ENCODE results near the gene LCN9. TPM values are rescaled to one million over a fixed set of nuclear protein-coding genes. Genes with fewer than 3 reads are reported as not detected.

LCN9 gene
- total RNA-seq, 1 donor from 2014 or later: 2.4 TPM

DNA sequence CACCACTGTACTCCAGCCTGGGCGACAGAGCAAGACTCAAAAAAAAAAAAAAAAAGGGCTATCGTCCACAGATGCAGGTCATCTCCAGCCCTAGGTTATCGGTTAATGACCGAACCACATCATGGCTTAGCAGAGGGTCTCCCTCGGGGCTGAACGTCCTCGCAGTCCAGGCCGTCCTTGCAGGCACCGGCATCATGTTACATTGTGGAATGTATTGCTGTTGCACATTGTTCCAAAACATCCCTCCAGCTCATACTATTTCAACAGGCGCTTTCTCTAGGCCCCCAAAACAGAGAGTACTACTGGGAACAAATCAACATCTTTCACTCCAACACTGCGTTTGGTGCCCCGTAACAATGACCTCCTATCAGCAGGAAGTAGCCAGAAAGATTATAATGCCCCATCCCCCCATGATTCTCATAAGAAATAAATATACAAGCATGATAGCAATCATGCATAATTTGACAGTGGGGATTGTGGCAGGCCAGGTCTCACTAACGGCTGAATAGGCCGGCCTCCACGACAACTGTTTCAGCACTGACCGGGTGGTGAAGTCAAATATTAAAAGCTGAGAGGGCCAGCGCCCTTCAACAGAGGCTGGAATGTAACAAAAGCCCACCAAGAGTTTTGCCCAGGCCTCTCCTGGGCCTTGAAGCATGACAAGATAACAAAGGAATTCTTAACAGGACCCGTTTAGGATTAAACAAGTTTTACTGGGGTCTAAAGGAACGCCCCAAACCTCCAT lies 1.1 kb upstream of the LCN9 start:
- H3K9ac ChIP-seq: no peak overlapping the region
- no peaks in the 10 kb centered on the region for H4K20me1 ChIP-seq (ENCODE audit: low read depth)
- no peak overlapping the region for H3K4me3 ChIP-seq
- peaks cover 17% of the 10 kb centered on the region for H3K27me3 Mint-ChIP-seq (ENCODE audit: insufficient read depth, low read depth)
- H3K27ac Mint-ChIP-seq: peak overlapping the region; percentile 99
- H3K4me3 Mint-ChIP-seq: peak overlapping the region; percentile 20
- no peaks in the 10 kb centered on the region for H3K9me3 ChIP-seq (ENCODE audit: low read depth)
- no peak overlapping the region for H2AFZ ChIP-seq (replicated peaks)
- no peak overlapping the region for H3K4me2 ChIP-seq
- peaks cover 3% of the 10 kb centered on the region for H3K9me3 Mint-ChIP-seq
- H3K36me3 Mint-ChIP-seq: no peaks in the 10 kb centered on the region
- no peaks in the 10 kb centered on the region for H3K27me3 ChIP-seq
- H3K27ac ChIP-seq: peak overlapping the region; percentile 14
- peaks cover 6% of the 10 kb centered on the region for H3F3A ChIP-seq (ENCODE audit: low read depth)
- H3K4me1 ChIP-seq: peaks cover 13% of the 10 kb centered on the region
- H3K4me1 Mint-ChIP-seq: peaks cover 30% of the 10 kb centered on the region
- no peaks in the 10 kb centered on the region for H3K36me3 ChIP-seq
- TF ChIP-seq EZH2phosphoT487 (IDR thresholded peaks at IDR 0.05): no peak
- TF ChIP-seq, protein P1, sequence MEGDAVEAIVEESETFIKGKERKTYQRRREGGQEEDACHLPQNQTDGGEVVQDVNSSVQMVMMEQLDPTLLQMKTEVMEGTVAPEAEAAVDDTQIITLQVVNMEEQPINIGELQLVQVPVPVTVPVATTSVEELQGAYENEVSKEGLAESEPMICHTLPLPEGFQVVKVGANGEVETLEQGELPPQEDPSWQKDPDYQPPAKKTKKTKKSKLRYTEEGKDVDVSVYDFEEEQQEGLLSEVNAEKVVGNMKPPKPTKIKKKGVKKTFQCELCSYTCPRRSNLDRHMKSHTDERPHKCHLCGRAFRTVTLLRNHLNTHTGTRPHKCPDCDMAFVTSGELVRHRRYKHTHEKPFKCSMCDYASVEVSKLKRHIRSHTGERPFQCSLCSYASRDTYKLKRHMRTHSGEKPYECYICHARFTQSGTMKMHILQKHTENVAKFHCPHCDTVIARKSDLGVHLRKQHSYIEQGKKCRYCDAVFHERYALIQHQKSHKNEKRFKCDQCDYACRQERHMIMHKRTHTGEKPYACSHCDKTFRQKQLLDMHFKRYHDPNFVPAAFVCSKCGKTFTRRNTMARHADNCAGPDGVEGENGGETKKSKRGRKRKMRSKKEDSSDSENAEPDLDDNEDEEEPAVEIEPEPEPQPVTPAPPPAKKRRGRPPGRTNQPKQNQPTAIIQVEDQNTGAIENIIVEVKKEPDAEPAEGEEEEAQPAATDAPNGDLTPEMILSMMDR (IDR thresholded peaks at IDR 0.05): no peak
- no peaks in the 10 kb centered on the region for H3K79me2 ChIP-seq (ENCODE audit: low read depth)
- no peak for DNase-seq (ENCODE audit: low spot score)

DNA sequence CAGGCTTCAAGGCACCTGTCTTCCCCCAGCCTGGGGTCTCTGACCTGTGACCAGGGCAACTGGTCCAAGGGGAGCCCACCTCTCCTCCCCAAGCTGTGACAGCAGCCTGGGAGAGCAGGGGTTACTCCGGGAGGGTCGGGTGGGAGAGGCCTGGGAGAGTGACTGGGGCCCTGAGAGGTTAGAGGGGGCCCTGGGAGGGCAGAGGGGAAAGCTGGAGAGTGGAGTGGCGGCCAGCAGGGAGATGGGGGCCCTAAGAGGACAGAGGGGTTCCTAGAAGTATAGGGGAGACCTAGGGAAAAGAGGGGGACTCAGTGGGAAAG lies 302 bp downstream of the LCN9 start:
- no peak overlapping the region for H2AFZ ChIP-seq (replicated peaks)

DNA sequence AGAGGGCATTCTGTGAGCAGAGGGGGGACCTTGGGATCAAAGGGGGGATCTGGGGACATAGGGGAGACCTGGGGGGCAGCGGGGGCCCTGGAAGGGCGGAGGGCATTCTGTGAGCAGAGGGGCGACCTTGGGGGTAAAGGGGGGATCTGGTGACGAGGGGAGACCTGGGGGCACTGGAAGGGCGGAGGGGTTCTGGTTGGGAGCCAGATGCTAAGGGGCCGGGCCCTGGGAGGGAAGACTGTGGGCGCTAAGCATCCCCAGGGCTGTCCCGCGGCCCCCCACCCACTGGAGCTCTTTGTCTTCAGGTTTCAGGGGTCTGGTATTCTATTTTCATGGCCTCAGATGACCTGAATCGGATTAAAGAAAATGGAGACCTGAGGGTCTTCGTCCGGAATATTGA lies 748 bp downstream of the LCN9 start:
- H3K27ac ChIP-seq: no peak overlapping the region
- no peaks in the 10 kb centered on the region for H3K36me3 ChIP-seq
- no peaks in the 10 kb centered on the region for H3K27me3 ChIP-seq
- TF ChIP-seq EZH2 (IDR thresholded peaks at IDR 0.05) (no peak), EZH2phosphoT487 (IDR thresholded peaks at IDR 0.05) (no peak)
- TF ChIP-seq, protein P1 (IDR thresholded peaks at IDR 0.05): no peak
- H3K4me2 ChIP-seq: no peak overlapping the region
- Mint-ChIP-seq H3K27ac (peak overlapping the region; percentile 50), H3K4me3 (no peak overlapping the region), H3K9me3 (peaks cover 6% of the 10 kb centered on the region), H3K4me1 (peaks cover 30% of the 10 kb centered on the region), H3K27me3 (ENCODE audit: insufficient read depth, low read depth) (peaks cover 12% of the 10 kb centered on the region), H3K36me3 (no peaks in the 10 kb centered on the region)
- peaks cover 6% of the 10 kb centered on the region for H3F3A ChIP-seq (ENCODE audit: low read depth)
- H3K4me1 ChIP-seq: peaks cover 13% of the 10 kb centered on the region
- DNase-seq (ENCODE audit: low spot score): no peak
- no peaks in the 10 kb centered on the region for H3K9me3 ChIP-seq (ENCODE audit: low read depth)
- H3K79me2 ChIP-seq (ENCODE audit: low read depth): no peaks in the 10 kb centered on the region
- H2AFZ ChIP-seq (replicated peaks): no peak overlapping the region
- no peak overlapping the region for H3K9ac ChIP-seq
- H3K4me3 ChIP-seq: no peak overlapping the region
- H4K20me1 ChIP-seq (ENCODE audit: low read depth): no peaks in the 10 kb centered on the region

More for the DNA sequence above, 302 bp downstream of the LCN9 start:
- H3K9me3 ChIP-seq (ENCODE audit: low read depth): no peaks in the 10 kb centered on the region
- no peaks in the 10 kb centered on the region for H4K20me1 ChIP-seq (ENCODE audit: low read depth)
- H3K4me2 ChIP-seq: no peak overlapping the region
- H3K27me3 ChIP-seq: no peaks in the 10 kb centered on the region
- Mint-ChIP-seq H3K4me3 (no peak overlapping the region), H3K36me3 (no peaks in the 10 kb centered on the region), H3K9me3 (peaks cover 2% of the 10 kb centered on the region), H3K4me1 (peaks cover 30% of the 10 kb centered on the region), H3K27ac (no peak overlapping the region), H3K27me3 (ENCODE audit: insufficient read depth, low read depth) (peaks cover 12% of the 10 kb centered on the region)
- no peaks in the 10 kb centered on the region for H3K36me3 ChIP-seq
- H3K4me3 ChIP-seq: no peak overlapping the region
- peaks cover 13% of the 10 kb centered on the region for H3K4me1 ChIP-seq
- peaks cover 6% of the 10 kb centered on the region for H3F3A ChIP-seq (ENCODE audit: low read depth)
- TF ChIP-seq, protein P1 (IDR thresholded peaks at IDR 0.05): no peak
- TF ChIP-seq EZH2phosphoT487 (IDR thresholded peaks at IDR 0.05) (no peak), EZH2 (IDR thresholded peaks at IDR 0.05) (no peak)
- no peak overlapping the region for H3K9ac ChIP-seq
- H3K27ac ChIP-seq: no peak overlapping the region
- H3K79me2 ChIP-seq (ENCODE audit: low read depth): no peaks in the 10 kb centered on the region
- no peak for DNase-seq (ENCODE audit: low spot score)

Data from neural progenitor cell (in vitro differentiated cells).